Body of pancreas (tissue), 4 donors: ENCODE data around the gene ANXA8. TPM values are rescaled to one million over a fixed set of nuclear protein-coding genes. Genes with fewer than 3 reads are reported as not detected.

ENCODE experiments used
- ATAC-seq: fragments of 150-250 bp; one replicate; pipeline ENCODE4 v1.9.1; 2016
- DNase-seq, 4 donors: peaks; one replicate each; pipeline ENCODE4 v3.0.0-alpha.2; 2019
- H3K27ac ChIP-seq, 4 donors: fragments of 200-600 bp; sonication (generic); 1 replicate in 3 of 4; 2 replicates in 1 of 4; pipeline versions ENCODE4 v1.5.1 to v1.6.1; 2016 to 2019; ENCODE audit warnings: mild to moderate bottlenecking in 1 of 4, mixed read lengths in 1 of 4, moderate library complexity in 1 of 4
- H3K27me3 ChIP-seq, 2 donors: fragments of 200-600 bp; sonication (generic); one replicate each; pipeline ENCODE4 v1.6.0; 2016; ENCODE audit warnings: mild to moderate bottlenecking in 1 of 2
- H3K36me3 ChIP-seq, 2 donors: fragments of 200-600 bp; sonication (generic); replicated peaks in 1 of 2; 2 replicates each; pipeline ENCODE4 v1.5.1; 2016; ENCODE audit warnings: low read depth in 2 of 2; ENCODE audit not compliant: insufficient read depth in 1 of 2
- H3K4me1 ChIP-seq: fragments of 200-600 bp; sonication (generic); one replicate; pipeline ENCODE4 v1.6.0; 2016
- H3K4me3 ChIP-seq, 2 donors: fragments of 200-600 bp; sonication (generic); 1 replicate in 1 of 2; 2 replicates in 1 of 2; pipeline ENCODE4 v1.5.1; 2016 to 2019
- H3K9me3 ChIP-seq, 3 donors: fragments of 200-600 bp; sonication (generic); 1 replicate in 2 of 3; 2 replicates in 1 of 3; pipeline ENCODE4 v1.5.1; 2016
- CTCF ChIP-seq, 7 experiments: fragments of 450-650 bp in 4 of 7; fragments of 200-600 bp in 3 of 7; sonication (generic) in 3 of 7; IDR thresholded peaks; one replicate each; pipeline ENCODE4 v1.5.1; 2016 to 2019; ENCODE audit warnings: antibody characterized with exemption in 7 of 7
- POLR2A ChIP-seq, 3 donors: fragments of 450-650 bp; IDR thresholded peaks; one replicate each; pipeline ENCODE4 v1.6.1; 2016; ENCODE audit warnings: antibody characterized with exemption in 3 of 3, mild to moderate bottlenecking in 2 of 3
- WGBS, 2 donors: methylation state at CpG; one replicate each; pipeline ENCODE4 v1.1.5; 2017; 5-methylcytosine and 5-hydroxymethylcytosine counted together
- intact Hi-C: fragments of 100-400 bp; cut with DNase I; formaldehyde crosslinking; loops from one replicate; pipeline ENCODE4 v1.15.1; 2023
- small RNA-seq: library from RNA; depleted of rRNA; stranded (forward); fragments of <200 nt; gene quantifications from one replicate; pipeline ENCODE3, GENCODE V24; 2016
- total RNA-seq, 2 donors: library from RNA; depleted of rRNA; stranded (reverse); fragments of >200 nt; gene quantifications; one replicate each; pipeline ENCODE4 v1.1.0, GENCODE V29; 2016

Gene ANXA8
- total RNA-seq, 2 donors from 2014 or later = not detected

- no peaks in the 10 kb centered on the region for H3K9me3 ChIP-seq
- no peaks in the 10 kb centered on the region for H3K4me1 ChIP-seq
- H3K36me3 ChIP-seq = no peaks in the 10 kb centered on the region
- no peak for TF ChIP-seq CTCF (IDR thresholded peaks at IDR 0.05)
- no peak for TF ChIP-seq POLR2A (IDR thresholded peaks at IDR 0.05)
- WGBS, 2 donors = 56 to 75% methylated on average over 1 to 2 of the region's 2 CpGs
- ATAC-seq (no peak), DNase-seq (no peak)
- no peak overlapping the region for H3K4me3 ChIP-seq
- H3K27ac ChIP-seq = no peak overlapping the region
- H3K27me3 ChIP-seq = no peaks in the 10 kb centered on the region
- intact Hi-C loops = no loop called here
Observed at GRCh38 chr10:47419421-47419820, 64.5 kb downstream of the ANXA8 start.

DNA sequence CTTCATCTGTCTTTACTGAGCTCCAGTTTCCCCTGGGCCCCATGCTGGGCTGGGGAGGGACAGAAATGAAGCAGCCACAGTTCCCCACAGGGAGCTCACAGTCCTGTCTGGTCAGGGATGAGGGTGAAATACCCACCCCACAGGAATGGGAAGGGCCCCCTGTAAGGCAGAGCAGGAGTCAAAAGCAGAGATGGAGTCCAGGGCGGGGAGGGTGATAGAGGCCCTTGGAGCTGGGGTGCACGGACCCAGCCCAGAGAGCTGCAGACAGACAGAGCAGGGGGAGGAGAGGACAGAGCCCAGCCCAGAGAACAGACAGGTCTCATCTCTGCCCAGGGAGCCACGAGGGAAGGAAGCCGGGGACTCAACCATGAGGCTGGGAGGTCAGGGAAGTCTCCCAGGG is 64.9 kb downstream of the ANXA8 start:
- TF ChIP-seq CTCF (IDR thresholded peaks at IDR 0.05) (no peak), POLR2A (IDR thresholded peaks at IDR 0.05) (no peak)
- intact Hi-C loops = no loop called here
- Histone ChIP-seq H3K27ac (no peak overlapping the region), H3K36me3 (no peaks in the 10 kb centered on the region), H3K4me3 (no peak overlapping the region), H3K27me3 (no peaks in the 10 kb centered on the region), H3K9me3 (no peaks in the 10 kb centered on the region), H3K4me1 (no peaks in the 10 kb centered on the region)
- DNase-seq = no peak
- no peak for ATAC-seq
- WGBS, 2 donors = 81 to 85% methylated on average over 4 of the region's 4 CpGs

DNA sequence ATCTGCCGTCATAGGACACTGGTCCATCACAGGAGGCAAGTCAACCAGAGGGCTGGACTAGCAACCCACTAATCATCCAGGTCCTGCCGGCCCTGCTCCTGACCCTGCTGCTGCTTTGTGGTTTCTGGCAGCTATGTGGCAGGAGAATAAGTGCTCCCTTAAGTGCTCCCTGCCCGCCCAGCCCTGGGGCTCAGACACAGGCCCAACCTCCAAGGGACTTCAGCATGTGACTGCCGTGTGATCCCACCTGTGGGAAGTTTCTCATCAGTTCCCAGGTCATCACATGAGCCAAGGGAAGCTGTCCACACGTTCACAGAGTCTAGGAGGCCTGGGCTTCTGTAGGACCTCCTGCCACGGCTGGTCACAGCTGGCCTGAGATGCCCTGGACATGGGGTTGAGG is 65.6 kb downstream of the ANXA8 start:
- intact Hi-C loops = no loop called here
- DNase-seq (no peak), ATAC-seq (no peak)
- 85 to 100% methylated on average over 1 to 6 of the region's 6 CpGs for WGBS, 2 donors
- Histone ChIP-seq H3K27ac (no peak overlapping the region), H3K27me3 (no peaks in the 10 kb centered on the region), H3K4me1 (no peaks in the 10 kb centered on the region), H3K36me3 (no peaks in the 10 kb centered on the region), H3K4me3 (no peak overlapping the region), H3K9me3 (no peaks in the 10 kb centered on the region)
- TF ChIP-seq CTCF (IDR thresholded peaks at IDR 0.05) (no peak), POLR2A (IDR thresholded peaks at IDR 0.05) (no peak)

Small RNAs within 50 kb of the gene (small RNA-seq; reads per million reads assigned to genes)
- gene AL591684.3 (not detected), gene RNA5SP312 (not detected)

Other genes with a start within 250 kb of the ANXA8 start
- gene GDF10, start 183.9 kb downstream of the ANXA8 start, total RNA-seq = 1 to 10 TPM; 6.6 to 8.0 TPM
- not detected for gene GDF2, start 161.7 kb downstream of the ANXA8 start, total RNA-seq
- not detected for gene RBP3, start 135.8 kb downstream of the ANXA8 start, total RNA-seq
- gene ZNF488, start 99.8 kb downstream of the ANXA8 start, total RNA-seq = under 1 TPM in 1 of 2 donors, not detected in 1; 0.26 TPM
- gene FAM25G, start 7.6 kb upstream of the ANXA8 start, total RNA-seq = not detected
- gene AGAP9, start 39.5 kb upstream of the ANXA8 start, total RNA-seq = 10 to 100 TPM in 1 of 2 donors, 1 to 10 TPM in 1; 3.3 to 19.7 TPM